HEK293 (cell line): ENCODE measurements around the gene MRPL18.

ENCODE experiments used
- KLF8 ChIP-seq: fragments of 450-650 bp; formaldehyde crosslinking; IDR thresholded peaks from 2 replicates; pipeline ENCODE4 v1.5.1; 2016; ENCODE audit warnings: missing biosample characterization, missing genetic modification characterization
- OVOL3 ChIP-seq: fragments of 450-650 bp; formaldehyde crosslinking; IDR thresholded peaks from 2 replicates; pipeline ENCODE4 v1.5.1; 2016; ENCODE audit warnings: missing biosample characterization, missing genetic modification characterization
- PRDM4 ChIP-seq: fragments of 450-650 bp; formaldehyde crosslinking; IDR thresholded peaks from 2 replicates; pipeline ENCODE4 v1.5.1; 2017; ENCODE audit warnings: missing biosample characterization, missing genetic modification characterization
- REST ChIP-seq: fragments of 450-650 bp; formaldehyde crosslinking; IDR thresholded peaks from 2 replicates; pipeline ENCODE4 v1.5.1; 2016; ENCODE audit warnings: missing biosample characterization, missing genetic modification characterization
- SCRT2 ChIP-seq: fragments of 450-650 bp; formaldehyde crosslinking; IDR thresholded peaks from 2 replicates; pipeline ENCODE4 v1.5.1; 2016; ENCODE audit warnings: missing biosample characterization, missing genetic modification characterization
- SP2 ChIP-seq: fragments of 450-650 bp; formaldehyde crosslinking; IDR thresholded peaks from 2 replicates; pipeline ENCODE4 v1.5.1; 2016; ENCODE audit warnings: missing biosample characterization, missing genetic modification characterization
- TCF7L2 ChIP-seq: IDR thresholded peaks from 2 replicates; pipeline ENCODE4 v1.6.1; 2011; ENCODE audit warnings: low read depth, mild to moderate bottlenecking, inconsistent platforms, low read length, moderate library complexity, borderline replicate concordance
- YY1 ChIP-seq: fragments of 450-650 bp; formaldehyde crosslinking; IDR thresholded peaks from 2 replicates; pipeline ENCODE4 v1.5.1; 2018; ENCODE audit warnings: missing biosample characterization, missing genetic modification characterization
- ZNF132 ChIP-seq: fragments of 450-650 bp; formaldehyde crosslinking; IDR thresholded peaks from 2 replicates; pipeline ENCODE4 v1.5.1; 2017; ENCODE audit warnings: missing biosample characterization, missing genetic modification characterization, borderline replicate concordance
- ZNF280C ChIP-seq: fragments of 450-650 bp; formaldehyde crosslinking; IDR thresholded peaks from 2 replicates; pipeline ENCODE4 v1.5.1; 2016; ENCODE audit warnings: missing biosample characterization, missing genetic modification characterization
- ZNF37A ChIP-seq: fragments of 450-650 bp; IDR thresholded peaks from 2 replicates; pipeline ENCODE4 v1.5.1; 2018; ENCODE audit warnings: missing biosample characterization, missing genetic modification characterization
- ZNF449 ChIP-seq: fragments of 450-650 bp; formaldehyde crosslinking; IDR thresholded peaks from 2 replicates; pipeline ENCODE4 v1.5.1; 2017; ENCODE audit warnings: missing biosample characterization, mild to moderate bottlenecking, missing genetic modification characterization, moderate library complexity
- ZNF521 ChIP-seq: fragments of 450-650 bp; formaldehyde crosslinking; IDR thresholded peaks from 2 replicates; pipeline ENCODE4 v1.5.1; 2017; ENCODE audit warnings: missing biosample characterization, mild to moderate bottlenecking, missing genetic modification characterization
- ZNF529 ChIP-seq: fragments of 450-650 bp; formaldehyde crosslinking; IDR thresholded peaks from 2 replicates; pipeline ENCODE4 v1.5.1; 2017; ENCODE audit warnings: missing genetic modification characterization, missing biosample characterization; ENCODE audit not compliant: insufficient replicate concordance
- ZNF530 ChIP-seq: fragments of 450-650 bp; formaldehyde crosslinking; IDR thresholded peaks from 2 replicates; pipeline ENCODE4 v1.5.1; 2016; ENCODE audit warnings: low read depth, missing biosample characterization, missing genetic modification characterization
- ZNF596 ChIP-seq: fragments of 450-650 bp; IDR thresholded peaks from 2 replicates; pipeline ENCODE4 v1.5.0; 2018; ENCODE audit warnings: missing biosample characterization, mild to moderate bottlenecking, missing genetic modification characterization, moderate library complexity
- ZNF600 ChIP-seq: fragments of 450-650 bp; formaldehyde crosslinking; IDR thresholded peaks from 2 replicates; pipeline ENCODE4 v1.5.1; 2016; ENCODE audit warnings: missing biosample characterization, missing genetic modification characterization
- ZNF629 ChIP-seq: fragments of 450-650 bp; formaldehyde crosslinking; IDR thresholded peaks from 2 replicates; pipeline ENCODE4 v1.5.1; 2017; ENCODE audit warnings: missing biosample characterization, missing genetic modification characterization
- ZNF692 ChIP-seq: fragments of 450-650 bp; formaldehyde crosslinking; IDR thresholded peaks from 2 replicates; pipeline ENCODE4 v1.5.1; 2016; ENCODE audit warnings: missing biosample characterization, missing genetic modification characterization
- ZNF707 ChIP-seq: fragments of 450-650 bp; formaldehyde crosslinking; IDR thresholded peaks from 2 replicates; pipeline ENCODE4 v1.5.1; 2016; ENCODE audit warnings: missing biosample characterization, missing genetic modification characterization
- ZNF791 ChIP-seq: fragments of 450-650 bp; formaldehyde crosslinking; IDR thresholded peaks from 2 replicates; pipeline ENCODE4 v1.5.1; 2016; ENCODE audit warnings: missing biosample characterization, missing genetic modification characterization
- ZSCAN18 ChIP-seq: fragments of 450-650 bp; formaldehyde crosslinking; IDR thresholded peaks from 2 replicates; pipeline ENCODE4 v1.5.1; 2016; ENCODE audit warnings: missing biosample characterization, missing genetic modification characterization
- ZSCAN23 ChIP-seq: fragments of 450-650 bp; formaldehyde crosslinking; IDR thresholded peaks from 2 replicates; pipeline ENCODE4 v1.5.1; 2016; ENCODE audit warnings: missing biosample characterization, missing genetic modification characterization
- ZSCAN4 ChIP-seq: fragments of 450-650 bp; formaldehyde crosslinking; IDR thresholded peaks from 2 replicates; pipeline ENCODE4 v1.5.1; 2017; ENCODE audit warnings: missing biosample characterization, missing genetic modification characterization

Gene MRPL18

GRCh38 chr6:159807150-159807858 is 17.0 kb downstream of the MRPL18 start (continued):
- TF ChIP-seq ZNF280C (tag by site-specific recombination) (no peak), ZNF449 (tag by site-specific recombination) (no peak), ZNF37A (tag by site-specific recombination) (no peak), SP2 (tag by site-specific recombination) (no peak), ZSCAN18 (tag by site-specific recombination) (no peak), REST (tag by site-specific recombination) (no peak), ZNF530 (tag by site-specific recombination) (no peak), ZSCAN23 (tag by site-specific recombination) (no peak), SCRT2 (tag by site-specific recombination) (peak; percentile 86), ZNF600 (tag by site-specific recombination) (no peak), ZNF529 (no peak), KLF8 (tag by site-specific recombination) (no peak), PRDM4 (tag by site-specific recombination) (peak; percentile 81), YY1 (tag by site-specific recombination) (no peak), ZNF692 (tag by site-specific recombination) (0 out of 2 replicates have a peak, but pooled peaks have one; percentile 18), ZNF791 (tag by site-specific recombination) (no peak), ZNF132 (tag by site-specific recombination) (no peak), ZNF596 (tag by site-specific recombination) (no peak), OVOL3 (no peak), ZSCAN4 (tag by site-specific recombination) (no peak), TCF7L2 (no peak), ZNF707 (no peak), ZNF629 (no peak), ZNF521 (no peak)
